Measurements from ENCODE around the gene BTRC.

Gene BTRC

GRCh38 chr10:101394524-101395133, 40.7 kb downstream of the BTRC start:
- no peak for DNase-seq (ENCODE audit: low read depth in 1 of 2, low spot score in 1 of 2)
- no peaks in the 10 kb centered on the region for H3K27me3 ChIP-seq (ENCODE audit: insufficient read depth, poor library complexity, severe bottlenecking)
- no peak overlapping the region for H3K27ac ChIP-seq (replicated peaks)
- TF ChIP-seq POLR2AphosphoS5 (IDR thresholded peaks at IDR 0.05; ENCODE audit: low read depth) (no peak), SPI1 (IDR thresholded peaks at IDR 0.05; ENCODE audit: borderline replicate concordance, low read depth) (no peak), REST (IDR thresholded peaks at IDR 0.05; ENCODE audit: insufficient replicate concordance, low read depth) (no peak), GABPA (IDR thresholded peaks at IDR 0.05; ENCODE audit: low read depth) (no peak), CTCF (IDR thresholded peaks at IDR 0.05; ENCODE audit: insufficient read depth, low read length) (no peak)
- no peak overlapping the region for H3K4me3 ChIP-seq (replicated peaks; ENCODE audit: insufficient read depth, low read length)

- no peak overlapping the region for H3K4me3 ChIP-seq (replicated peaks; ENCODE audit: insufficient read depth, low read length)
- TF ChIP-seq SPI1 (IDR thresholded peaks at IDR 0.05; ENCODE audit: borderline replicate concordance, low read depth) (no peak), GABPA (IDR thresholded peaks at IDR 0.05; ENCODE audit: low read depth) (no peak), CTCF (IDR thresholded peaks at IDR 0.05; ENCODE audit: insufficient read depth, low read length) (no peak), POLR2AphosphoS5 (IDR thresholded peaks at IDR 0.05; ENCODE audit: low read depth) (no peak), REST (IDR thresholded peaks at IDR 0.05; ENCODE audit: insufficient replicate concordance, low read depth) (no peak)
- no peak overlapping the region for H3K27ac ChIP-seq (replicated peaks)
- no peaks in the 10 kb centered on the region for H3K27me3 ChIP-seq (ENCODE audit: insufficient read depth, poor library complexity, severe bottlenecking)
- DNase-seq (ENCODE audit: low read depth in 1 of 2, low spot score in 1 of 2): no peak
Observed at GRCh38 chr10:101397140-101397539, 43.2 kb downstream of the BTRC start.

- TF ChIP-seq CTCF (IDR thresholded peaks at IDR 0.05; ENCODE audit: insufficient read depth, low read length) (no peak), POLR2AphosphoS5 (IDR thresholded peaks at IDR 0.05; ENCODE audit: low read depth) (no peak), SPI1 (IDR thresholded peaks at IDR 0.05; ENCODE audit: borderline replicate concordance, low read depth) (no peak), REST (IDR thresholded peaks at IDR 0.05; ENCODE audit: insufficient replicate concordance, low read depth) (no peak), GABPA (IDR thresholded peaks at IDR 0.05; ENCODE audit: low read depth) (no peak)
- DNase-seq (ENCODE audit: low read depth in 1 of 2, low spot score in 1 of 2): no peak
- H3K27me3 ChIP-seq (ENCODE audit: insufficient read depth, poor library complexity, severe bottlenecking): no peaks in the 10 kb centered on the region
- no peak overlapping the region for H3K4me3 ChIP-seq (replicated peaks; ENCODE audit: insufficient read depth, low read length)
- H3K27ac ChIP-seq (replicated peaks): no peak overlapping the region
Observed at GRCh38 chr10:101400585-101400984, 46.6 kb downstream of the BTRC start.

Measured in HL-60 (cell line).